ENCODE results near the gene PRKG1. TPM values are rescaled to one million over a fixed set of nuclear protein-coding genes. Genes with fewer than 3 reads are reported as not detected.

The PRKG1 gene
- total and polyA plus RNA-seq, 2 of the 4 experiments (the other 2 are of a cell fraction), result 3.5 to 18.3 TPM

GRCh38 chr10:51471271-51471670 lies 397.0 kb downstream of the PRKG1 start:
- intact Hi-C loops (cut with micrococcal nuclease), result no loop called here
- no peak overlapping the region for H3K9ac ChIP-seq (ENCODE audit: low read depth, low read length)
- no peak overlapping the region; the same call in 1 of the 2 replicates for H3K18ac ChIP-seq (ENCODE audit: low read depth, low read length)
- H3K9me1 ChIP-seq (ENCODE audit: insufficient read depth, low read length), result peaks cover 2% of the 10 kb centered on the region; the same call in 1 of the 2 replicates
- no peak overlapping the region for H3K23ac ChIP-seq (ENCODE audit: low read depth, low read length)
- H2AK9ac ChIP-seq (replicated peaks; ENCODE audit: low read depth, low read length, poor library complexity), result no peak overlapping the region
- no peak overlapping the region for H3K14ac ChIP-seq (replicated peaks; ENCODE audit: low read depth, low read length)
- H3K27me3 ChIP-seq (ENCODE audit: control insufficient read depth, insufficient read depth, low read length), result no peaks in the 10 kb centered on the region
- no CpG with 5 or more reads among the region's 4 CpGs for WGBS, 2 experiments (ENCODE audit: extremely low coverage in 2 of 2, insufficient read length in 1 of 2)
- dilution Hi-C loops (cut with HindIII; ENCODE audit: low sequenced_read_pairs, unreplicated experiment), result no loop called here
- no peak overlapping the region for H2BK120ac ChIP-seq (ENCODE audit: low read depth, low read length)
- ChIA-PET CTCF (no interaction called here), POLR2A (ENCODE audit: unreplicated experiment) (no interaction called here)
- H3K4me2 ChIP-seq (ENCODE audit: low read depth, low read length), result no peak overlapping the region
- no TSS peak for BruUV-seq (replicated peaks)
- TF ChIP-seq CHD1 (IDR thresholded peaks at IDR 0.05; ENCODE audit: low read depth, low read length), result no peak
- no peak for TF ChIP-seq MXI1 (IDR thresholded peaks at IDR 0.05; ENCODE audit: borderline replicate concordance, low read depth, low read length)
- no peak for TF ChIP-seq FOS (IDR thresholded peaks at IDR 0.05; ENCODE audit: low read depth, low read length)
- no peak for TF ChIP-seq BHLHE40 (IDR thresholded peaks at IDR 0.05; ENCODE audit: low read depth, low read length)
- no peak for TF ChIP-seq USF2 (IDR thresholded peaks at IDR 0.05; ENCODE audit: low read depth, low read length)
- TF ChIP-seq RAD21 (IDR thresholded peaks at IDR 0.05; ENCODE audit: low read length), result no peak
- no peak for TF ChIP-seq SMC3 (IDR thresholded peaks at IDR 0.05; ENCODE audit: low read depth, low read length)
- TF ChIP-seq CEBPB (IDR thresholded peaks at IDR 0.05; ENCODE audit: low read depth, low read length), result no peak
- TF ChIP-seq NFE2L2 (IDR thresholded peaks at IDR 0.05; ENCODE audit: low read depth, low read length), result no peak
- no peak for TF ChIP-seq MAZ (IDR thresholded peaks at IDR 0.05; ENCODE audit: borderline replicate concordance, low read depth, low read length)
- no peak for TF ChIP-seq RCOR1 (IDR thresholded peaks at IDR 0.05; ENCODE audit: insufficient replicate concordance, low read length)
- no peak for TF ChIP-seq POLR2A (IDR thresholded peaks at IDR 0.05; ENCODE audit: low read depth, low read length)
- H2BK20ac ChIP-seq (ENCODE audit: low read depth, low read length), result no peak overlapping the region
- no peak for DNase-seq
- H2AFZ ChIP-seq (replicated peaks; ENCODE audit: low read length, poor library complexity), result no peak overlapping the region
- H4K91ac ChIP-seq (ENCODE audit: insufficient read depth, low read depth, low read length), result no peak overlapping the region
- peak overlapping the region in 1 of 2 experiments; percentile 65; a peak in 1 of 4 replicates for H4K8ac ChIP-seq (ENCODE audit: low read depth in 2 of 2, low read length in 2 of 2)
- in situ Hi-C loops (cut with MboI; ENCODE audit: low sequenced_read_pairs), result no loop called here
- H3K4ac ChIP-seq (ENCODE audit: low read depth, low read length), result no peak overlapping the region
- H3K4me1 ChIP-seq (ENCODE audit: control insufficient read depth, insufficient read depth, low read length), result no peaks in the 10 kb centered on the region
- no peak overlapping the region for H3K4me3 ChIP-seq (ENCODE audit: insufficient read depth, low read depth, low read length)
- H3K56ac ChIP-seq (ENCODE audit: extremely low read depth, insufficient read depth, low read length), result no peak overlapping the region
- H3K9me3 ChIP-seq (ENCODE audit: control insufficient read depth, insufficient read depth, low read length), result no peaks in the 10 kb centered on the region
- H3K36me3 ChIP-seq (ENCODE audit: control insufficient read depth, insufficient read depth, low read length), result no peaks in the 10 kb centered on the region
- no peak for ATAC-seq (ENCODE audit: low read depth)
- H2AK5ac ChIP-seq (ENCODE audit: low read depth, low read length), result no peak overlapping the region; the same call in 1 of the 2 replicates
- no peak overlapping the region for H2BK5ac ChIP-seq (ENCODE audit: low read depth, low read length, poor library complexity, severe bottlenecking)
- no peak overlapping the region for H3K27ac ChIP-seq (ENCODE audit: insufficient read depth, low read length)
- H3K79me1 ChIP-seq (ENCODE audit: low read depth in 1 of 2, low read length in 2 of 2), result peaks cover 0 to 14% of the 10 kb centered on the region in 2 experiments; a peak in 2 of 4 replicates
- H2BK15ac ChIP-seq (ENCODE audit: low read depth, low read length), result no peak overlapping the region; the same call in 2 of the 3 replicates
- H4K20me1 ChIP-seq (ENCODE audit: insufficient read depth, low read length), result no peaks in the 10 kb centered on the region
- H4K5ac ChIP-seq (ENCODE audit: low read depth, low read length), result no peak overlapping the region
